NCI-H2227 treated with DMSO at 0.1 percent for 48 hours (cell line): Measurements from ENCODE around the gene IKZF5.
A peak's percentile ranks its signal among the peaks of the same experiment; 100 is the strongest.

Experiments used
- DNase-seq: peaks from one replicate; lab custom pipeline; 2025; lab: John Stamatoyannopoulos, UW

IKZF5 gene

GRCh38 chr10:123016228-123016627, 7.6 kb upstream of the IKZF5 start:
- no peak for DNase-seq

- DNase-seq, result no peak
Observed at GRCh38 chr10:123014772-123015171, 6.2 kb upstream of the IKZF5 start.

GRCh38 chr10:123013456-123014419, 5.1 kb upstream of the IKZF5 start:
- no peak for DNase-seq

DNA sequence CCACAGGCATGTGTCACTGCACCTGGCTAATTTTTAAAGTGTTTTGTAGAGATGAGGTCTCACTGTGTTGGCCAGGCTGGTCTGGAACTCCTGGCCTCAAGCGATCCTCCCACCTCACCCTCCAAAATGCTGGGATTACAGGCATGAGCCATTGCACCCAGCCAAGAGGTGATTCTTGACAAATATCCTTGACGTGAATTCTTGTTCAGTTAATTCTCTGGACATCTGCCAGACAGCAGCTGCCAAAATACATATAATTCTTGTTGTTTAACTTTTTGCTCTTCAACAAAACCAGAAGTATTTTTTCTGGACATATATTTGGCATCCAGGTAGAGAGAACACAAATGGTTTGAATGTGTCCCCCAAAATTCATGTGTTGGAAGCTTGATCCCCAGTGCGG, 3.4 kb upstream of the IKZF5 start:
- DNase-seq, result no peak

GRCh38 chr10:123009105-123009820, 668 bp upstream of the IKZF5 start:
- no peak for DNase-seq

DNA sequence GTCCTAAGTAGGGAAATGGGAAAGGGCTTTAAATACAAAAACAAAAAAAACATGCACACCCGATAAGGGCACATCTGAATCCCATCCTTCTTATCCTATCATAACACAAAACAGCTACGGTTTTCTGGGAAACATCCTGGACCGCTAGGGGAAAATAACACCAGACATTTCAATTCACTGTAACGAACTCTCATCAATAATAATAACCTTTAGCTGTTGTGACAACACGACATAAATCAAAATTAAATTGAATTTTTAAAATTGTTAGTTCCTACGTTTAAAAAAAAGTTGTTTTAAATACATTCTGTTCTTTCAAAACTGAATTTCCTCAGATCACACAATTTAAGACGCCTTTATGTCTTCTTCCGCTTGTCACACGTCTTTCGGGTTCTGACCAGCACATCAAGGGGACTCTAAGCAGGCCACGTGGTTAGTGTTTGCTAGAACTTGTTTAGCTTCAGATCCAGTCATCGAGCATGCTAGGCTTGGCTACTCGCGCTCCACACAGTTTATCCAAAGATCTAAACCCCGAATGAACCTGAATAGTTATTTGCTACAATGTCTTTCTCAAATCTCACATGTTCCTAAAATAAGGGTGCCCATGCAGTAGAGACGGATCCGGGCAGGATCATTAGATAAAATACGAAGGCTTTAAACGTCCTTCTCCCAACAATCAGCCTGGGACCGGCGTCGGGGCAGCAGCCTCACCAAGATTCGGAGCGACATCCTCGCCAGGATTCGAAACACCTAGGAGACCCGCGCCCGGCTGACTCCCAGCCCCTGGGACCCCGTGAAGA, 839 bp downstream of the IKZF5 start:
- DNase-seq, result peak; percentile 13

GRCh38 chr10:123004298-123004697, 4.3 kb downstream of the IKZF5 start:
- no peak for DNase-seq

- DNase-seq, result no peak
Observed at GRCh38 chr10:123001370-123001769, 7.2 kb downstream of the IKZF5 start.

DNA sequence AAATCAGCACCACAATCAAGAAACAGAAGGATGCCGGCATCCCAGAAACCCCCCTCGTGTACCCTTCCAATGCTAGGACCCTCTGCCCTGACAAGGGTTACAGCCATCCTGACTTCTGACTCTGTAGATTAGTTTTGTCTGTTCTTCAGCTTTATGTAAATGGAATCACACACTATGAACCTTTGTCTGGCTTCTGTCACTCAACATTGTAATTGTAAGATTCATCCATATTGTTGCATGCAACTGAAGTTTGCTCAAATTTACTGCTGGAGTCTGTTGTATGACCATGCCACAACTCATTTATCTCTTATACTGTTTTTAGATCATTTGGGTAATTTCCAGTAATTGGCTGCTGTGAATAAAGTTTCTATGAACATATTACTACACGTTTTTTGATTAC, 8.4 kb downstream of the IKZF5 start:
- DNase-seq, result no peak

DNA sequence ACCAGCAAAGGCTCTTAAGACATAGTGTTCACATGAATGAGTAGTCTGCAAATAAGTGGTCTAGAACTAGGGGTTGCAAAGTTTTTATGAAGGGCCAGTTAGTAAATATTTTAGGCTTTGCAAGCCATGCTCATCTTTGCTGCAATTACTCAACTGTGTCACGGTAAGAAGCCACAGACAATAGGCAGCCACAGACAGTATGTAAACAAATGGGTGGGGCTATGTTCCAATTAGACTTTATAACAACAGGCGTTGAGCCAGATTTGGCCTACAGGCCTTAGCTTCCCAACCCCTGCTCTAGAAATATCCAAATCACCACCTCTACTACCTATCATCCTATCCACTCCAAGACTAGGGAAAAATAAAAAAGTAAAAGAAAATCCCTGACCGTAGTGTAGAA, 9.2 kb downstream of the IKZF5 start:
- DNase-seq, result no peak

GRCh38 chr10:122998934-122999333, 9.7 kb downstream of the IKZF5 start:
- no peak for DNase-seq

DNA sequence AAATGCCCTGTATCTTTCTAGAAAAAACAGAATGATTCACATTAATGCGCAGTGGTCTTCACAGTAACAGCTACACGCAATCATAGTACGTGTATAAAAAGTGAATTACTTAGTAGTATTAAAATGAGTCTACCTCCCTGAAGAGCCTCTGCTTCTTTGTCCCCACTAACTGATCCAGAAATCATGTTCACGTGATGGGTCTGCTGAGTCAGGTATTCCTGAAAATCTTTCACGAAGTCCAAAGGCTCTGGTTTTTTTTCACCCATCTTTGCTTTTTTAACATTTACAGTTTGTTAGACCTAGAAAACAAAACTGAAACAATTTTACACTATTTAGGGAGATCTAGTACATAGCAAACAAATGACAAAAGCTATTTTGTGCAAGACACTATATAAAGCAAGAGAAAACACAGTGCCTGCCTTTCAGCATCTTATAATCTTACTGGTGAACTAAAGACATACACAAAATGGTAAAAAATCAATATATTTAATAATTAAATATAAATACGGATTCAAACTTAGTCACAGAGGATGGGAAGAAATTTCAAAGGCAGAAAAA, 10.2 kb downstream of the IKZF5 start:
- DNase-seq, result no peak

GRCh38 chr10:122997864-122998263, 10.7 kb downstream of the IKZF5 start:
- no peak for DNase-seq

DNA sequence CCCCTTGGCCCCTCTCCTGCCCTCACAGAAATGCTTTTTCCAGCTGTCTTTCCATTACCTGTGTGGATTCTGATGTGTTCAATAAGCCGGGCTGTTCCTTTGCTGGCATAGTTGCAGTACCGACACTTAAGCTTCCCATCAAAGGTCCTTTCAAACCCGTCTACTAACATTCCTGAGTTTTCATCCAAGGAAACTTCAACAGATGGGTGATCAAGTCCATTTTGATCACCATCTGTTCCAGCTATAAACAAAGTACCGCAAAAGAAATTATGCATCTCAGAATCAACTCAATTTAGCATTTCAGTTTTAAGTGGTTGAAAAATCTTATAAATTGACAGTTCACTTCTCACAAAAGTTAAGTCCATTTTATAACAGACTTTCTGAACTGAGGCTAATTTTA, 12.7 kb downstream of the IKZF5 start:
- no peak for DNase-seq

DNA sequence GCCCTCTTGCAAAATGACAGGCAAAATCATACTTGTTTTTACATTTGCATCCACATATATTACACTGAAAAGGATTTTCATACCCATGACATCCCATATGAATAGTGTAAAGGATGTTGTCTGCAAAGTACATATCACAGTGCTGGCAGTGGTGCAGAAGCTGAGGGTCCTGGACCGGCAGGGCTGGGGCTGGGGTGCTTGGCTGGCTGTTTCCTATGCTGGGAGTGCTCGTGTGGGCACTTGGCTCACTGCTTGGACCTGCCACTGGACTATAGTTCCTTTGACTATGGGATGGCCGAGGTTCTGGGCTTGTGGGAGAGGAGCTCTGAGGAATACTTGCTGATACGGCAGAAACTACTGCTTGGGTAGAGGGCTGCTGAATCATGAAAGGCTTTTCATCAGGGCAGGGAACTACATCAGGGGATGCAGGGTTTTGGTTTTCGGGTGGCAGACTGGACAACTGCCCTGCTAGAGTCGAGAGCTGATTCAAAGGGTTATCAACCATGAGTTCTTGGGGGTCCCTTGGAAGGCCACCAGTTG, 14.7 kb downstream of the IKZF5 start:
- DNase-seq, result no peak

DNA sequence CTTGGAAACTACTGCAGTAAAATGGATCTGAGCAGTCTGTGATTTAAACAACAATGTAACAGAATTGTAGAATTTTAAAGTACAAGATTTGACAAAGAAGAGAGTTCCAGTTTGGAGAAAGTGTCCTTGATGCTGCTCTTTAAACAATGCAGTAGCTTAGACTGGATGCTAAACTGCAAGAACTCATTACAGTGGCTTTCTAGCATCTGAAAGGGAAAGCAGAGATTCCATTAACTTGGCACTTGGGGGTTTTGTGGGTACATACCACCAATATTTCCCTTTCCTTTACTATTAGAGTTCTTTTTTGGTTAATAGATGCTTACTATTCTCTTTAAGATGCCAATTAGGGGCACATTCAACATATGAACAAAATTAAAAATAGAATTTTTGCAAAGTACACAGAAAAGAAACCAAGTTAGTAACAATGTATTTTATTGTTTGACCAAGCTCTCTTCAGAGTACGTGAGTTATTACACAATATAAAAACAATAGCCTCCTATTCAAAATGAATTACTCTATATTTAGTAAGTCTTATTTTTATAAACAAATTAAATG, 16.5 kb downstream of the IKZF5 start:
- DNase-seq, result no peak

DNA sequence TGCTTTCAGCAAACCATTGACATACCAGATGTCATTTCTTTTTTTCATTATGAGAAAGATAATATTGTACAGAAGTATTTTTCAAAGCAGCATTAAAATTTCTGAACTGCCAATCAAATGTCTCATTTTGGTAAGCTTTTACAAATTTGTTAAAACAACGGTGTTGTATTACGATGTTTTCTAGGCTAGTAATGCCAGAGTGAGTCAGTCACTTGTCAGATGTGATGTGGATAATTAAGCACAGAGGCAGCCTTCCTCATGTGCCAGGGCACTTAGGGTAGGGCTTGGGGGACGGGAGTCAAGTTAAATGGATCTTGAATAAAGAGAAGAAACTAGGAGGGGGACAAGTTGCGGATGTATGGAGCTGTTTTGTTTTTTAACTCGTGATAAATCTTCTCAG, 18.3 kb downstream of the IKZF5 start:
- no peak for DNase-seq

DNA sequence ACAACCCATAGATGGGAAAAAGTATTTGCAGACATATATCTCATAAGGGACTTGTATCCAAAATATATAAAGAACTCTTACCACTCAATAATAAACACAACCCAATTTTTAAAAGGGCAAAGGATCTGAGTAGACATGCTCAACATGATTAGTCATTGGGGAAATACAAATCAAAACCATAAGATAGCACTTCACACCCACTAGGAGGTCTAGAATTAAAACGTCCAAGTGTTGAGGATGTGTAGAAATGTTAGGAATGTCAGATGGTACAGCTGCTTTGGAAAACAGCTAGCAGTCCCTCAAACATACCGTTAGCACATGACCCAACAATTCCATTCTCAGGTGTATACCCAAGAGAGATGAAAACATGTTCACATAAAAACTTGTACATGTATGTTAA, 20.1 kb downstream of the IKZF5 start:
- DNase-seq, result no peak

- DNase-seq, result no peak
Observed at GRCh38 chr10:122986335-122986734, 22.3 kb downstream of the IKZF5 start.

DNA sequence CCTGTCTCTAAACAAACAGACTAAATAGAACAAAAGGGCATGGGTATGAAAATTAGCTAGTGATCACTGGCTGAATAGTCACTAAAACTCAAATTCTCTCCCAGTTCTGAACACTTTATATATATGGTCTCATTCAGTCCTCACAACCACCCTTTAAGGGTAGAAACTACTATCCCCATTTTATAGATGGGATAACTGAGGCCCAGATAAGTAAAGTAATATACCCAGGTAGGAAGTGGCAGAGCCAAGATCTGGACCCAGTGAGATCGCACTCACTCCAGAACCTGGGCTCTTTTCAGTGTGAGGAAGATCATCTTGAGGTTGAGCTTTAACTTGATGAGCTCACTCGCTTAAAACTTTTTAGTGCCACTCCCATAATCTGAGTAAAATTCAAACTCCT, 23.9 kb downstream of the IKZF5 start:
- no peak for DNase-seq

DNA sequence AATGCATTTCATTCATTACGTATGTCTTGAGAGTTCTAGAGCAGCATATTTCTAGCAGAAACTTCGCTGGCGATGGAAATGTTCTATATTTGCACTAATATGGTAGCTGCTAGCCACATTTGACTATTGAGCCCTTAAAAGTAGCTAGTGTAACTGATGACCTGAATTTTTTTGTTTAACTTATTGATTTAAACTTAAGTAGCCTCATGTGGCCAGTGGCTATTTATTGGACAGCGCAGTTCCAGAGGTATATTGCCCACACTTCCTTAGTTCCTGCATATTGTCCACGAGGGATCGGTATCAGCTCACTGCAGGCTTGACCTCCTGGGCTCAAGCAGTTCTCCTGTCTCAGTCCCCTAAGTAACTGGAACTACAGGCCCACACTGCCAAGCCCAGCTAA, 24.7 kb downstream of the IKZF5 start:
- DNase-seq, result no peak

DNA sequence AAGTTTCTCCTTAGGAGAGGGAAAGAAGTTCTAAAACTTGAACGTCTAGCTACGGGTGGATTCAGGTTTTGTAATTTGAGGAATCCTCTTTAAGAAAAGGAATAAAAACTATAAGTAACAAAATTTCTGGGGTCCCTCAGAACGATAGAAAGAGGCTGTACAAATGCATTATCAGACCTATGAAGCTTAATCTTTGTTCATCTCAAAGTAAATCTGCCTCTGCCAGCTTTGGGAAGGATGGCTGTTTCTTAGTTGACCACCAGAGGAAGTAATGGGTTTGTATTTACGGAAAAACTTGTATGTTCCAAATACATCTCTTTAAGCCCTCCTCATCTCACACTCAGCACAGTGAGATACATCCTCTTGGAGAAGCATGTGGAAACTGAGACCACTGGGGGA, 27.5 kb downstream of the IKZF5 start:
- DNase-seq, result peak; percentile 47
